Motor neuron (in vitro differentiated cells): ENCODE data around the gene CCNK. TPM values are rescaled to one million over a fixed set of nuclear protein-coding genes. Genes with fewer than 3 reads are reported as not detected.

ENCODE experiments used
- ATAC-seq, 8 experiments: fragments of 200-7000 bp; cut with Tn5 transposase; replicated peaks in 6 of 8; 2 replicates each; pipeline ENCODE4 v1.8.0; 2021; ENCODE audit warnings: mild to moderate bottlenecking in 8 of 8, moderate library complexity in 8 of 8
- H3K27ac ChIP-seq, 2 donors: fragments of 250-450 bp; sonication (Bioruptor Pico); 2 replicates each; pipeline ENCODE4 v1.9.0; 2021; ENCODE audit warnings: antibody characterized with exemption in 2 of 2, mild to moderate bottlenecking in 2 of 2, moderate library complexity in 1 of 2
- H3K4me1 ChIP-seq, 2 donors: fragments of 250-450 bp; sonication (Bioruptor Pico); replicated peaks in 1 of 2; 2 replicates each; pipeline ENCODE4 v1.6.1; 2021; ENCODE audit warnings: antibody characterized with exemption in 2 of 2, mild to moderate bottlenecking in 2 of 2, moderate library complexity in 1 of 2
- H3K4me3 ChIP-seq, 5 donors: fragments of 250-450 bp; sonication (Bioruptor Pico); 2 replicates each; pipeline ENCODE4 v1.9.0; 2021; ENCODE audit warnings: antibody characterized with exemption in 5 of 5, mild to moderate bottlenecking in 5 of 5, moderate library complexity in 4 of 5
- WGBS, 10 experiments: fragments of 450-650 bp; shearing (Covaris generic); methylation state at CpG; one replicate each; pipeline ENCODE4 v1.0.0; 2022; 5-methylcytosine and 5-hydroxymethylcytosine counted together
- in situ Hi-C, 9 experiments: fragments of 400-800 bp; cut with MboI; loops; one replicate each; pipeline ENCODE4 v1.15.0; 2021; ENCODE audit warnings: low sequenced_read_pairs in 9 of 9, low pct_unique_long_range_greater_than_20kb in 2 of 9; ENCODE audit not compliant: unreplicated experiment in 9 of 9
- total RNA-seq, 8 experiments: library from RNA; unstranded; fragments of 300-600 nt; gene quantifications; 2 replicates each; pipeline versions ENCODE4 v1.2.3 to v1.2.4, GENCODE V29; 2022

Gene CCNK
- total RNA-seq, 8 experiments from 2014 or later = 12.5 to 51.8 (median 25.2) TPM

- no peak for ATAC-seq
Observed at GRCh38 chr14:99525699-99526080, 44.5 kb downstream of the CCNK start.

DNA sequence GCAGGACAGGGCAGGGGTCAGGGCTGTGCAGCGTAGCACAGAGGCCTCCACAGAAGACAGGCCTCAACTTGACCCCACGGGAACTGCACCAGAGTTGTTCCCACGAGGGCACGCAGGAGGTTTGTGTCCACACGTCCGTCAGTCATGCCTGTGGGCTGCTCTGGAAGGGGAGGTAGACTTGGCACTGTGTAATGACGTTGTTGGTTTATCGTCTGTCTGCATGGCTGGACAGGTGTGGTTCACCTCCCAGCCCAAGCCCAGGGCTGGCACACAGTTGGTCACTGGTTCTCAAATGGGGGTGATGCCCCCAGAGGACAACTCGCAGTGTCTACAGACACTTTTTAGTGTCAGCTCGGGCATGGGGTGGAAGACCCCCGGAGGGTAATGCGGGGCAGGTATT is 45.8 kb downstream of the CCNK start:
- no peak overlapping the region for H3K27ac ChIP-seq
- in situ Hi-C loops = loop anchor here in 3 of 9 experiments (10.0 to 25.0 kb wide), 2 partner anchors 108 to 110 kb away; partner anchors contain the start of gene HHIPL1 (in 2 of the 3)
- H3K4me1 ChIP-seq = peaks cover 67 to 72% of the 10 kb centered on the region in 2 donors
- WGBS, 10 experiments = 60 to 92% (median 73%) methylated on average over 1 to 4 of the region's 12 CpGs; no CpG with 5 or more reads in 7 of the 10 experiments
- ATAC-seq = no peak
- no peak overlapping the region for H3K4me3 ChIP-seq

More at GRCh38 chr14:99525699-99526080, 44.5 kb downstream of the CCNK start:
- WGBS, 10 experiments = 90 to 95% methylated on average over 2 to 4 of the region's 12 CpGs; no CpG with 5 or more reads in 8 of the 10 experiments
- Histone ChIP-seq H3K27ac (no peak overlapping the region), H3K4me1 (peaks cover 59 to 64% of the 10 kb centered on the region in 2 donors), H3K4me3 (no peak overlapping the region)
- in situ Hi-C loops = loop anchor here in 3 of 9 experiments (10.0 to 25.0 kb wide), 2 partner anchors 109 to 112 kb away; partner anchors contain the start of gene HHIPL1 (in 2 of the 3)

- Histone ChIP-seq H3K4me3 (no peak overlapping the region), H3K27ac (no peak overlapping the region), H3K4me1 (peaks cover 62 to 71% of the 10 kb centered on the region in 2 donors)
- 40 to 100% (median 80%) methylated on average over 1 to 16 of the region's 19 CpGs; no CpG with 5 or more reads in 5 of the 10 experiments for WGBS, 10 experiments
- no peak for ATAC-seq
- in situ Hi-C loops = loop anchor here in 3 of 9 experiments (10.0 to 25.0 kb wide), 2 partner anchors 107 to 110 kb away; partner anchors contain the start of gene HHIPL1 (in 2 of the 3)
Observed at GRCh38 chr14:99527427-99528076, 46.3 kb downstream of the CCNK start.

DNA sequence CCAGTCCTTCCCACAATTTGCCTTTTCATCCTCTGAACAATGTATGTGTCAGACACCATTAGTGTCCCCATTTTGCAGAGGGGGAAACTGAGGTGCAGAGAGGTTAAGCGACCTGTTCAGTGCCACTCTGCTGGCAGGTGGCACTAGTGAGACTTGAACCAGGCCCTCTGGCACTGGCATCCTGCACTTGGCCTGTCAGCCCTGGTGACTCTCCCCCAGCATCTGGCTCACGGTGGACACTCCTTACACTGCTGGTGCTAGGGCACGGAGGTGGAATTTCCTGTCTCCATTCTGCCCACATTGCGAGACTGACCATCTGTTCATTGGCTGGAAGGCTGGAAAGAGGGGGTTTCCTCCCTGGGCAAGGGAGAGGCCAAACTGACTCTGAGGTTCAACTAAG is 48.7 kb downstream of the CCNK start:
- WGBS, 10 experiments = 90 to 100% (median 100%) methylated on average over 1 to 2 of the region's 4 CpGs; no CpG with 5 or more reads in 4 of the 10 experiments
- Histone ChIP-seq H3K27ac (peak overlapping the region; percentile 78 to 88), H3K4me3 (no peak overlapping the region), H3K4me1 (peaks cover 54 to 66% of the 10 kb centered on the region in 2 donors)
- in situ Hi-C loops = loop anchor here in 3 of 9 experiments (10.0 to 25.0 kb wide), 2 partner anchors 105 to 107 kb away; partner anchors contain the start of gene HHIPL1 (in 2 of the 3)
- ATAC-seq = no peak

DNA sequence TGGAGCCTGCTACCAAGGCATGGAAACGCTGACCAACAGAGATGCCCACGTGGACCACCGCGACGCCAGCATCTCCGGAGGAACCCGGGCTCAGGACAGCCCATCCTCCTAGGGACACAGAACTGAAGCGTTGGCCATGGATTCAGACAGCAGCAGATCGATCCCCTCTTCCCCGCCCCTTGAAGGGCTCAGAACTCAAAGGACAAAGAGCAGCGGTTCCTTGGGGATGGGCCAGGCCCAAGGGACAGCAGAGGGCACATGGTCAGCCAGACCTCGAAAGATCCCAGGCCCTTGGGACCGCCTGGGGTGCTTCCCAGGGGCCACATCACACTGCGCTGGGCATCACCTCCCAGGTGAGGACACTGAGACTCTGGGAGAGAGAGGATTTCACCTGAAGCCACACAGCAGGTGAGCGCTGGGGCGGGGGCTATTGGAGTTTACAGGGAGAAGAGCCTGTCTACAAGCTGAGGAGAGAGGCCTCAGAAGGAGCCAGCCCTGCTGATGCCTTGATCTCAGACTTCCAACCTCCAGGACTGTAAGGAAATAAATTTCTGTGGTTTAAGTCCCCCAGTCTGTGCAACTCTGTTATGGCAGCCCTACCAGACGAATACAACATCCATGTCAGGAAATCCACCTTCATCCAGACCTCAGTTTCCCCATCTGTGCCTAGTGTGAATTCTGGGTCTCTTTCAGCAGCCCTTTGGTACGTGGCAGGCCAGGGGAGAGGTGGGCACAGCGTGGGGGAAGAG is 49.4 kb downstream of the CCNK start:
- ATAC-seq = peak in 2 of 8 experiments; percentile 2 to 5
- Histone ChIP-seq H3K4me1 (peaks cover 54 to 66% of the 10 kb centered on the region in 2 donors), H3K27ac (peak overlapping the region; percentile 78 to 88), H3K4me3 (no peak overlapping the region)
- in situ Hi-C loops = loop anchor here in 2 of 9 experiments (25.0 kb wide), 1 partner anchor 107 kb away; the partner anchor contains the start of gene HHIPL1 (in 2 of the 2)
- WGBS, 10 experiments = 33 to 79% (median 73%) methylated on average over 1 to 8 of the region's 19 CpGs; no CpG with 5 or more reads in 4 of the 10 experiments

DNA sequence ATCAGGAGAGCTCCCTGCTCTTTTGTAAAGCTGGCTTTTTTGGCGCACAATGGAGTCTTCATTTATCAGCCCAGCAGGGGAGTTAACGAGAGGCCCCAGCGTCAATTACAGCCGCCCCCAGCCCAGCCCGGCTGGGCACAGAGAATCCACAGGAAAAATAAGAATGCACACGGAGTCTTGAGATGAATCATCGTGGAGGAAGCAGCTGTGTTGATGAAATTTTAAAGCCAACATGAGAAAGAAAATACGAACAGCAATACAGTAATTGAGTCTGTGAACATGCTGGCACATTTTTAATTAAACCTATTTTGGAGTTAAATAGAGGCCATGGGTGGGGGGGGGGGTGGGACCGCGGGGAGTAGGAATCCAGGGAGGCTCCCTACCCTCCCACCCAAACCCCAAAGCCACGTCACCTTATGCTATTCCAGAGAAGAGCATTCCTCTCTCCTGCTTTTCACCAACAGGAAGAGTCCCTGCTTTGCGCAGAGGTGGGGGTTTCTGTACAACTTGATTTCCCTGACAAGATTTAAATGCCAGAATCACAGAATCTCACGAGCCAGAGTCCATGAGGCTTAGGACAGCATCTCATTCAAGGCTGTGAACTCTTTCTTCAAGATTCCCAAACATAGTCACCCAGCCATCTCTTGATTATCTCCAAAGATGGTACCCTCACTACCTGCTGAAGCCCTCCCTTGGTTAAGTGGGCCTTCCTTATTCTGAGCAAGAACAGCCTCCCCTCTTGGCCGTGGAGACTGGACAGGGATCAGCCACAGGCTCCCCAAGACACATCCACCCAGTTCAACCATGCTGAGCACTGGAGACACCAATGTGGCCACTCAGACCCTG is 50.3 kb downstream of the CCNK start:
- in situ Hi-C loops = loop anchor here in 2 of 9 experiments (25.0 kb wide), 1 partner anchor 106 kb away; the partner anchor contains the start of gene HHIPL1 (in 2 of the 2)
- WGBS, 10 experiments = 0 to 53% (median 30%) methylated on average over 1 to 6 of the region's 14 CpGs; no CpG with 5 or more reads in 2 of the 10 experiments
- H3K4me1 ChIP-seq = peaks cover 56 to 66% of the 10 kb centered on the region in 2 donors

DNA sequence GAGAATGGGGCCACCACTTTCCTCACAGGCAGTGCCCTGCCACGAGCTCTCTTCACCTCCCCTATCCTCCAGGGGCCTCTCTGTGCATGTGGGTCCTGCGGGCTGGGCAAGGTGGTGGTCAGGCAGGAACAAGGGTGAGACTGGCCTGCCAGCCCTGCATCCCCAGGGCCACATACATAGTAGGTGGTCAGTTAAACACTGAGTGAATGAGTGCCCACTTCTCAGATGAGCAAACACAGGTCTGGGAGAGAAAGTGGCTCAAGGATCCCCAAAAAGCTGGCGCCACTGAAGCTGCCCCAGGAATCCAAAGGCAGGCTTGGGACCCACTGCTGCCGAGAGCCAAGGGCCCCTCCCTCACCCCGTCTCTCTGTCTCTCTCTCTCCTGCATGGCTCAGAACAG is 51.1 kb downstream of the CCNK start:
- H3K4me3 ChIP-seq = no peak overlapping the region
- no peak overlapping the region for H3K27ac ChIP-seq
- ATAC-seq = no peak
- in situ Hi-C loops = loop anchor here in 2 of 9 experiments (25.0 kb wide), 1 partner anchor 105 kb away; the partner anchor contains the start of gene HHIPL1 (in 2 of the 2)
- H3K4me1 ChIP-seq = peaks cover 61 to 69% of the 10 kb centered on the region in 2 donors
- WGBS, 10 experiments = 50 to 100% (median 82%) methylated on average over 1 to 3 of the region's 5 CpGs; no CpG with 5 or more reads in 4 of the 10 experiments

More for the DNA sequence above, 50.3 kb downstream of the CCNK start:
- peak overlapping the region; percentile 78 to 88 for H3K27ac ChIP-seq
- H3K4me3 ChIP-seq = no peak overlapping the region
- ATAC-seq = peak in 7 of 8 experiments; percentile 12 to 73 (median 62)

DNA sequence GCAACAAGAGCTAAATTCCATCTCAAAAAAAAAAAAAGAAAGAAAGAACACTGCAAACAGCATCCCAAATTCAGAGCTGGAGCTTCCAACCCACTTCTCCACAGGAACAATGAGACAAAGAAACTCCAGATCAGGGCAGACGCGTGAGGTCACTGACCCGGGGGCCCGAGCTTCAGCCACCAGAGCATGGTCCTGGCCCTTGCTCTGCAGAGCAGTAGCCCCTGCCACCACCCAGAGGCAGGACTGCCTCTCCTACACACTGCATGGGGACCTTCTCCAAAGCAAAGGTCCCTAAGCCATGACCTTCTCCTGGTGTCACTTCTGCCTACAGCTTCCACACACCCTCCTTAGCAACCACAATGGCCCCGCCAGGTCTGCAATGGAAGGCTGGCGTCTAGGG is 53.1 kb downstream of the CCNK start:
- H3K4me3 ChIP-seq = no peak overlapping the region
- peaks cover 74 to 82% of the 10 kb centered on the region in 2 donors for H3K4me1 ChIP-seq
- H3K27ac ChIP-seq = peak overlapping the region; percentile 12 to 35
- 31 to 100% (median 46%) methylated on average over 1 to 5 of the region's 6 CpGs; no CpG with 5 or more reads in 6 of the 10 experiments for WGBS, 10 experiments
- in situ Hi-C loops = loop anchor here in 2 of 9 experiments (25.0 kb wide), 1 partner anchor 103 kb away; the partner anchor contains the start of gene HHIPL1 (in 2 of the 2)
- ATAC-seq = no peak

GRCh38 chr14:99534863-99535262 is 53.7 kb downstream of the CCNK start:
- Histone ChIP-seq H3K27ac (peak overlapping the region; percentile 12 to 35), H3K4me1 (peaks cover 76 to 82% of the 10 kb centered on the region in 2 donors), H3K4me3 (no peak overlapping the region)
- in situ Hi-C loops = loop anchor here in 2 of 9 experiments (25.0 kb wide), 1 partner anchor 102 kb away; the partner anchor contains the start of gene HHIPL1 (in 2 of the 2)
- peak in 5 of 8 experiments; percentile 61 to 81 (median 76) for ATAC-seq
- WGBS, 10 experiments = 20% methylated on average over 1 of the region's 13 CpGs; no CpG with 5 or more reads in 9 of the 10 experiments

GRCh38 chr14:99535448-99535847 is 54.2 kb downstream of the CCNK start:
- 73% methylated on average over 2 of the region's 8 CpGs; no CpG with 5 or more reads in 9 of the 10 experiments for WGBS, 10 experiments
- ATAC-seq = peak in 7 of 8 experiments; percentile 5 to 68 (median 26)
- H3K27ac ChIP-seq = peak overlapping the region; percentile 35 to 58
- no peak overlapping the region for H3K4me3 ChIP-seq
- in situ Hi-C loops = loop anchor here in 2 of 9 experiments (25.0 kb wide), 1 partner anchor 102 kb away; the partner anchor contains the start of gene HHIPL1 (in 2 of the 2)
- peaks cover 76 to 81% of the 10 kb centered on the region in 2 donors for H3K4me1 ChIP-seq

DNA sequence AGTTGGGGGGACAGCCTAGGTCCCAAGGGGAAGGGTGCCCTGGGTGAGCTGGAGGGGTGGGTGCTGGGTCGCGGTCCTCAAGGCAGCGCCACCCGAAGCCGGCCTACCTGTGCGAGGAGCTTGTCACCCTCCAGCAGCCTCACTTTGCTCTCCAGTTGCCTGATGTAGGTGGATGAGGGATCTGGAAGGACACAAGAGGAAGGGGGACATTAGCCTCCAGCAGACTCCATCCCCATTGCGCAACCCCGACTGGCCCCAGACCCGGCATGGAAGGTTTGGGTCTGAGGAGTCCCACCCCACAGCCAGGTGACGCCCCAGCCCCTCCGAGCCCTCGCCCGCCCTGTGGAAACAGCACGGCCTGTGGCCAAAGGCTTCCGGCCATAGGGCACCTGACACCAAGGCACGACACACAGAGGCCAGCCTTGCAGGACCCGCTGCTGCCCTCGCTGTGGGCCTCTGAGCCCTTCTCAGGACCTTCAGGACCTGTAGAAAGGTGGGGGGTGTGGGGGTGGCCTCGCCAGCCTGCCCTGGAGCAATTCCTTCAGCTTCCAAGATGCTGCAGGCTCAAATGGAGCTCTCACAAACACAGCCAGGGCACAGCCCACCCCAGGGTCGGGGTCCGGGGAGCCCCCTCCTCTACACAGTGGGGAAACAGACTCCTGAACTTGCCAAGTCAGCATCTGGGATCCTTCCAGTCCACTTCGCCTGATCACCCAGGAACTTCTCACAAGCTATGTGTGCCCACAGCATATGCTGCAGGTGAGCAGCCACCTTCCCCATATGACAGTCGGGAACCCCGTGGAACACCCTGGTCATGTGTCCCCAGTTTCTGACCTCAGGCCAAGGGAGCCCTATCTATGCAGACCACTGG is 54.9 kb downstream of the CCNK start:
- no peak overlapping the region for H3K27ac ChIP-seq
- in situ Hi-C loops = loop anchor here in 2 of 9 experiments (25.0 kb wide), 1 partner anchor 101 kb away; the partner anchor contains the start of gene HHIPL1 (in 2 of the 2)
- no peak overlapping the region for H3K4me3 ChIP-seq
- no peak for ATAC-seq
- H3K4me1 ChIP-seq = peaks cover 76 to 81% of the 10 kb centered on the region in 2 donors
- 92 to 100% methylated on average over 2 of the region's 24 CpGs; no CpG with 5 or more reads in 8 of the 10 experiments for WGBS, 10 experiments
